Stimulated activated naive CD8-positive, alpha-beta T cell treated with anti-CD3 and anti-CD28 coated beads, Interleukin-15, Interleukin-2, amounts not matched to agents 100 U/mL and 50 U/mL, for 24 hours (primary cell): ENCODE results near the gene MBD6.
"Not testable (repeated sequence)": the region's sequence is repeated elsewhere in the genome, so short reads cannot be mapped to it uniquely, and the experiment has no call there.

ENCODE experiments used
- ATAC-seq: fragments of 150-1000 bp; cut with Tn5 transposase; one replicate; pipeline ENCODE4 v1.10.0; 2021
- DNase-seq: peaks from one replicate; pipeline ENCODE4 v3.0.0; 2021

The MBD6 gene

GRCh38 chr12:57488402-57489156 is 34.0 kb upstream of the MBD6 start:
- ATAC-seq (no peak), DNase-seq (no peak)

- ATAC-seq: no peak
- DNase-seq: no peak
Measured at GRCh38 chr12:57489157-57489641, 33.4 kb upstream of the MBD6 start.

GRCh38 chr12:57490126-57490525 is 32.5 kb upstream of the MBD6 start:
- DNase-seq (no peak), ATAC-seq (no peak)

- no peak for DNase-seq
Measured at GRCh38 chr12:57491393-57492280, 31.0 kb upstream of the MBD6 start.

GRCh38 chr12:57495051-57495701 is 27.4 kb upstream of the MBD6 start:
- not testable (repeated sequence) for ATAC-seq, DNase-seq

More at GRCh38 chr12:57491393-57492280, 31.0 kb upstream of the MBD6 start:
- no peak for ATAC-seq

GRCh38 chr12:57496822-57497221 is 25.8 kb upstream of the MBD6 start:
- ATAC-seq (no peak), DNase-seq (no peak)

- DNase-seq (no peak), ATAC-seq (no peak)
Measured at GRCh38 chr12:57497223-57498131, 25.1 kb upstream of the MBD6 start.

DNA sequence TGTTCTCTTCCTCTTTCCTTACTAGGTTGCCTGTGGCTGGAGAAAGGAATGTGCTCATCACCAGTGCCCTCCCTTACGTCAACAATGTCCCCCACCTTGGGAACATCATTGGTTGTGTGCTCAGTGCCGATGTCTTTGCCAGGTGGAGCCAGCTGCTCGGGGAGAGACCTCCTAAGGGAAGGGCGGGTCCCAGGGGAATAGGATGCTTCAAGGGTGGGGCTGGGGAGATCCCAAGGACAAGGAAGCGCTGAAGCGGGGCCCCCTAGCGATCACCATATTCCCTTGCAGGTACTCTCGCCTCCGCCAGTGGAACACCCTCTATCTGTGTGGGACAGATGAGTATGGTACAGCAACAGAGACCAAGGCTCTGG is 24.5 kb upstream of the MBD6 start:
- ATAC-seq: no peak
- DNase-seq: no peak

- no peak for ATAC-seq
Measured at GRCh38 chr12:57498571-57498970, 24.1 kb upstream of the MBD6 start.

DNA sequence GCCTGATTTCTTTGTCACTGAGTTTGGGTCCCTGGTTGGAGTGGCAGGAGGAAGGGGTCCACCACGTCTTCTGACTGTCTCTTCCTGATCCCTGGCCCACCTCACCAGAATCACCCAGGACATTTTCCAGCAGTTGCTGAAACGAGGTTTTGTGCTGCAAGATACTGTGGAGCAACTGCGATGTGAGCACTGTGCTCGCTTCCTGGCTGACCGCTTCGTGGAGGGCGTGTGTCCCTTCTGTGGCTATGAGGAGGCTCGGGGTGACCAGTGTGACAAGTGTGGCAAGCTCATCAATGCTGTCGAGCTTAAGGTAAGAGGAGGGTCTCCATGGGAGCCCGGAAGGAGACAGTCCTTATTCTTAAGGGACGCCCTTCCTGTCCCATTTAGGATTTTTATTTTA is 22.4 kb upstream of the MBD6 start:
- no peak for ATAC-seq
- DNase-seq: no peak

More at GRCh38 chr12:57498571-57498970, 24.1 kb upstream of the MBD6 start:
- no peak for DNase-seq

DNA sequence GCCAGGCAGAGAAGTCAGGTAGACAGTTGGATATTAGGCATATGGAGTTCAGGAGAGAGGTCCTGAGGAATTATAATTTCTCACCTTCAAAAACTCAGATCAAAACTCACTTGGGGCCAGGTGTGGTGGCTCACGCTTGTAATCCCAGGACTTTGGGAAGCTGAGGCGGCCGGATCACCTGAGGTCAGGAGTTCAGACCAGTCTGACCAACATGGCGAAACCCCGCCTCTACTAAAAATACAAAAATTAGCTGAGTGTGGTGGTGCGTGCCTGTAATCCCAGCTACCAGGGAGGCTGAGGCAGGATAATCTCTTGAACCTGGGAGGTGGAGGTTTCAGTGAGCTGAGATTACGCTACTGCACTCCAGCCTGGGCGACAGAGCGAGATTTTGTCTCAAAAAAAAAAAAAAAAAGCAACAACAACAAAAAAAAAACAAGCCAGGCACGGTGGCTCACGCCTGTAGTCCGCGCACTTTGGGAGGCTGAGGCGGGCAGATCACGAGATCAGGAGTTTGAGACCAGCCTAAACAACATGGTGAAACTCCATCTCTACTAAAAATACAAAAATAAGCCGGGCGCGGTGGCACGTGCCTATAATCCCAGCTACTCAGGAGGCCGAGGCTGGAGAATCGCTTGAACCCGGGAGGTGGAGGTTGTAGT is 20.2 kb upstream of the MBD6 start:
- not testable (repeated sequence) for DNase-seq, ATAC-seq

DNA sequence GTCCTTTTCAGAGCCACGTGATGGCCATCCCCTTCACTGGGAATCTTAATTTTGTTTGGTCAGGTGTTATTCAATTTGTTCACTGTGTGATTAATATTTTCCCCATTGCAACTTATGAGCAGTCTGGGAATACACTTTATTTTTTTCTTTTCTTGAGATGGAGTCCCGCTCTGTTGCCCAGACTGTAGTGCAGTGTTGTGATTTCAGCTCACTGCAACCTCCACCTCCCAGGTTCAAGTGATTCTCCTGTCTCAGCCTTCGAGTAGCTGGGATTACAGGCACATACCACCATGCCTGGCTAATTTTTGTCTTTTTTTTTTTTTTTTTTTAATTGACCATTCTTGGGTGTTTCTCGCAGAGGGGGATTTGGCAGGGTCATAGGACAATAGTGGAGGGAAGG is 16.1 kb upstream of the MBD6 start:
- DNase-seq, ATAC-seq: not testable (repeated sequence)

- not testable (repeated sequence) for DNase-seq, ATAC-seq
Measured at GRCh38 chr12:57507796-57508195, 14.8 kb upstream of the MBD6 start.

GRCh38 chr12:57511161-57511560 is 11.5 kb upstream of the MBD6 start:
- DNase-seq (no peak), ATAC-seq (no peak)

DNA sequence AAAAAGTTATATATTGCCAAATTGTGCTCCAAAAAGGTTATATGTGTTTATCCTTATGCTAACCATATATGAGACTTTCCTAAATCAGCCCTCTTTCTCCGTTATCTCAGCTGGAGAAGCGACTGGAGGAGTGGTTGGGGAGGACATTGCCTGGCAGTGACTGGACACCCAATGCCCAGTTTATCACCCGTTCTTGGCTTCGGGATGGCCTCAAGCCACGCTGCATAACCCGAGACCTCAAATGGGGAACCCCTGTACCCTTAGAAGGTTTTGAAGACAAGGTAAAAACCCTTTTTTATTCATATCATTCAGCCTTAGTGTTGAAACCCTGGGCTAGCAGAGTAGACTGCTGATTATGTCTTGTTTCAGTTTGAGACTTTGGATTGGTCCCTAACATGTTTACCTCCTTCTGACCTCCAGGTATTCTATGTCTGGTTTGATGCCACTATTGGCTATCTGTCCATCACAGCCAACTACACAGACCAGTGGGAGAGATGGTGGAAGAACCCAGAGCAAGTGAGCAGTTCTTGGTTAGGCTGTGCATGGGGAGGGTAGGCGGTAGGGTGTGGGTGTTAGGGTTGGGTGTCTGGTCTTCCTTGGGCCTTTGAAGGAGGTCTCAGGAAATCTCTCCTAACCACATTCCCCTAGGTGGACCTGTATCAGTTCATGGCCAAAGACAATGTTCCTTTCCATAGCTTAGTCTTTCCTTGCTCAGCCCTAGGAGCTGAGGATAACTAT is 10.9 kb upstream of the MBD6 start:
- ATAC-seq (no peak), DNase-seq (no peak)

GRCh38 chr12:57512665-57513064 is 10.0 kb upstream of the MBD6 start:
- no peak for ATAC-seq
- DNase-seq: no peak

DNA sequence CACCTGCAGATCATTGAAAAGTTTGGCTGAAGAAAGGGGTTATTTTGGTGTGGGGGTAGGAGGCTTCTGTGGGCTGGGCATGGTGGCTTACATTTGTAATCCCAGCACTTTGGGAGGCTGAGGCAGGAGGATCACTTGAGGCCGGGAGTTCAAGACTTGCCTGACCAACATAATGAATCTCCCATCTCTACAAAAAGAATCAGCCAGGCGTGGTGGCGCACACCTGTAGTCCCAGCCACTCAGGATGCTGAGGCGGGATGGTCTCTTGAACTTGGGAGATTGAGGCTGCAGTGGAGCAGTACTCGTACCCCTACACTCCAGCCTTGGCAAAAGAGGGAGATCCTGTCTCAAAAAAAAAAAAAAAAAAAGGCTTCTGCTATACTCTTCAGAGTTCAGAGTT is 9.4 kb upstream of the MBD6 start:
- DNase-seq (no peak), ATAC-seq (no peak)

GRCh38 chr12:57513677-57514076 is 8.9 kb upstream of the MBD6 start:
- not testable (repeated sequence) for ATAC-seq, DNase-seq

DNA sequence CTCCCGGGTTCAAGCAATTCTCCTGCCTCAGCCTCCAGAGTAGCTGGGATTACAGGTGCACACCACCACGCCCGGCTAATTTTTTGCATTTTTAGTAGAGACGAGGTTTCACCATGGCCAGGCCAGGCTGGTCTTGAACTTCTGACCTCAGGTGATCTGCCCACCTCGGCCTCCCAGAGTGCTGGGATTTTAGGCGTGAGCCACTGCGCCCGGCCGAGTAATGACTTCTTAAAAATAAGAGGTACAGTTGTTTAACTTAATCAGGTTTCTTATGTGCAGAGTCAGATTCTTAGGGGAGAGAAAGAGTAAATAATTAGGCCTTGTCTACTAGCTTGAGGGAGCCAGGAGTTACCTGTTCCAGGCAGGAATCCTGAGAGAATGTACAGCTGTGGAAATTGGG is 8.4 kb upstream of the MBD6 start:
- not testable (repeated sequence) for DNase-seq, ATAC-seq

DNA sequence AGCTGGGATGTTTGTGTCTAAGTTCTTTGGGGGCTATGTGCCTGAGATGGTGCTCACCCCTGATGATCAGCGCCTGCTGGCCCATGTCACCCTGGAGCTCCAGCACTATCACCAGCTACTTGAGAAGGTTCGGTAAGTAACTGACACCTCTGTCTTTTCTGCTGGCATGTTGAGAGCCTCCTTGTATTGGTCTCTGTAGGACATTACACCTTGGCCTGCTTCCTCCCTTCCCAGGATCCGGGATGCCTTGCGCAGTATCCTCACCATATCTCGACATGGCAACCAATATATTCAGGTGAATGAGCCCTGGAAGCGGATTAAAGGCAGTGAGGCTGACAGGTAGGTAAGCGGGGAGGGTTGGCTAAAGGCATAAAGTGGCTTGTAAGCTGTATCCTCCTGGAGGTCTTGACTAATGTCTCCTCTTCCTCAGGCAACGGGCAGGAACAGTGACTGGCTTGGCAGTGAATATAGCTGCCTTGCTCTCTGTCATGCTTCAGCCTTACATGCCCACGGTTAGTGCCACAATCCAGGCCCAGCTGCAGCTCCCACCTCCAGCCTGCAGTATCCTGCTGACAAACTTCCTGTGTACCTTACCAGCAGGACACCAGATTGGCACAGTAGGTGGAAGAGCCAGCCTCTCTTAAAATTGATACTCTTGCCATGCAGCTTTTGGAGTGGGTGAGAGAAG is 7.8 kb upstream of the MBD6 start:
- DNase-seq: no peak
- no peak for ATAC-seq
